HTERT RPE-1 (cell line): Measurements from ENCODE around the gene EGFR.

ENCODE experiments used
- in situ Hi-C: fragments of 300-500 bp; cut with MboI; formaldehyde crosslinking; loops from 4 replicates; pipeline ENCODE4 v1.14.3; 2020; ENCODE audit warnings: low sequenced_read_pairs

EGFR gene

DNA sequence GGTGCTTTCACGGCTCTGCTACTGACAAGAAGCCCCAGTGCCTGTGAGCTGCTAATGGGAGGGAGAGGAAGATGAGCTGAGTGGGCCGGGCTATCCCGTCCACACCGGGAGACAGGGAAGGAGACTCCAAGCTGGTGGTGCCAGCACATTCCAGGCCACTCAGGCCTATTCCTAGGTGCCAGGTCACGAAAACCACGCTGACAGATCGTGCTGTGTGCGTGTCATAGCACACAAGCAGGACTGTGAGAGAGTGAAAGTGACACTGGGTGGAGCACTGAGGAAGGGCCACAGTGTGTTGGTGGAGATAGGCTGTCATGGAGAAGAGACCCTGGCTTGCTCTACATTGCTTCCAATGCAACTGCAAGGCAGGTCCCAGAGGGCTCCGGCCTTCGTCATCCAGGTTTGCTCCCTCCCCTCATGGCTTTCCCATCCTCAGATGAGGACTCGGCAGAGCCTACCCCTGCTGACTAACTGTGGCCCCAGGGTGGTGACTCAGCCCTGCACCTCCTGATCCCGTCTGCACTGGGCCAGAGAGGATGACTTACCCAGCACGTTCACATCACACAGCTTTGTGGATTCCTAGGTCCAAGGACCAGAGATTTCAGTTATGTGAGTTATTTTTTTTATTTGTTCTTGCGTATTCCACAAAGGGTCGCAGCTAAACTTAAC, 167.3 kb downstream of the EGFR start:
- in situ Hi-C loops = no loop called here

- in situ Hi-C loops = no loop called here
Measured at GRCh38 chr7:55187701-55188491, 169.1 kb downstream of the EGFR start.

- in situ Hi-C loops = no loop called here
Measured at GRCh38 chr7:55188590-55189138, 169.8 kb downstream of the EGFR start.

GRCh38 chr7:55189146-55189766, 170.4 kb downstream of the EGFR start:
- in situ Hi-C loops = no loop called here

GRCh38 chr7:55189878-55190436, 171.1 kb downstream of the EGFR start:
- in situ Hi-C loops = no loop called here

- in situ Hi-C loops = no loop called here
Measured at GRCh38 chr7:55190511-55191160, 171.8 kb downstream of the EGFR start.

DNA sequence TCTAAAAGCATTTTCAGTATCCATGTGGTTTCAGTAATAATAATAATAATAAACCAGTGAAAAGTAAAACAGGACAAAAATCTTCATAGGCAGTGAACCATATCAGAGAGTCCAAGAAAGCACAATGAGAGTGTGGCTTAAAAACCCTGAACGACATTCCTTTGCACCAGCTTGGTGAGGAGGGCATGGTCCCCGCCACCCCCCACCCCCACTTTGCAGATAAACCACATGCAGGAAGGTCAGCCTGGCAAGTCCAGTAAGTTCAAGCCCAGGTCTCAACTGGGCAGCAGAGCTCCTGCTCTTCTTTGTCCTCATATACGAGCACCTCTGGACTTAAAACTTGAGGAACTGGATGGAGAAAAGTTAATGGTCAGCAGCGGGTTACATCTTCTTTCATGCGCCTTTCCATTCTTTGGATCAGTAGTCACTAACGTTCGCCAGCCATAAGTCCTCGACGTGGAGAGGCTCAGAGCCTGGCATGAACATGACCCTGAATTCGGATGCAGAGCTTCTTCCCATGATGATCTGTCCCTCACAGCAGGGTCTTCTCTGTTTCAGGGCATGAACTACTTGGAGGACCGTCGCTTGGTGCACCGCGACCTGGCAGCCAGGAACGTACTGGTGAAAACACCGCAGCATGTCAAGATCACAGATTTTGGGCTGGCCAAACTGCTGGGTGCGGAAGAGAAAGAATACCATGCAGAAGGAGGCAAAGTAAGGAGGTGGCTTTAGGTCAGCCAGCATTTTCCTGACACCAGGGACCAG, 172.5 kb downstream of the EGFR start:
- in situ Hi-C loops = no loop called here

DNA sequence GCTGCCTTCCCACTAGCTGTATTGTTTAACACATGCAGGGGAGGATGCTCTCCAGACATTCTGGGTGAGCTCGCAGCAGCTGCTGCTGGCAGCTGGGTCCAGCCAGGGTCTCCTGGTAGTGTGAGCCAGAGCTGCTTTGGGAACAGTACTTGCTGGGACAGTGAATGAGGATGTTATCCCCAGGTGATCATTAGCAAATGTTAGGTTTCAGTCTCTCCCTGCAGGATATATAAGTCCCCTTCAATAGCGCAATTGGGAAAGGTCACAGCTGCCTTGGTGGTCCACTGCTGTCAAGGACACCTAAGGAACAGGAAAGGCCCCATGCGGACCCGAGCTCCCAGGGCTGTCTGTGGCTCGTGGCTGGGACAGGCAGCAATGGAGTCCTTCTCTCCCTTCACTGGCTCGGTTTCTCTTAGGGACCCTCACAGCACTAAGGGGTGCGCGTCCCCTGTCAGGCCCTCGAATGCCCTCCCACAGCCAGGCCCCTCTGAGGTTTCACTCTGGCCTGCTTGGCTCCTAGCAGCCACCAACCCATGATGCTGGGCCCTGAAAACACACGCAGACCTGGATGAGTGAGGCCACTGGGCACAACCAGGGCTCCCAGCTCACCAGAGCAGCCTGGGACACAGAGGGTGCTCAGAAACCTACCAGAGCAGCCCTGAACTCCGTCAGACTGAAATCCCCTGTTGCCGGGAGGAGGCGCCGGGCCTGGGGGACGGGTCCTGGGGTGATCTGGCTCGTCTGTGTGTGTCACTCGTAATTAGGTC, 173.3 kb downstream of the EGFR start:
- in situ Hi-C loops = no loop called here

GRCh38 chr7:55192723-55193122, 173.9 kb downstream of the EGFR start:
- in situ Hi-C loops = no loop called here

GRCh38 chr7:55193245-55193644, 174.4 kb downstream of the EGFR start:
- in situ Hi-C loops = no loop called here

GRCh38 chr7:55194522-55194921, 175.7 kb downstream of the EGFR start:
- in situ Hi-C loops = no loop called here

DNA sequence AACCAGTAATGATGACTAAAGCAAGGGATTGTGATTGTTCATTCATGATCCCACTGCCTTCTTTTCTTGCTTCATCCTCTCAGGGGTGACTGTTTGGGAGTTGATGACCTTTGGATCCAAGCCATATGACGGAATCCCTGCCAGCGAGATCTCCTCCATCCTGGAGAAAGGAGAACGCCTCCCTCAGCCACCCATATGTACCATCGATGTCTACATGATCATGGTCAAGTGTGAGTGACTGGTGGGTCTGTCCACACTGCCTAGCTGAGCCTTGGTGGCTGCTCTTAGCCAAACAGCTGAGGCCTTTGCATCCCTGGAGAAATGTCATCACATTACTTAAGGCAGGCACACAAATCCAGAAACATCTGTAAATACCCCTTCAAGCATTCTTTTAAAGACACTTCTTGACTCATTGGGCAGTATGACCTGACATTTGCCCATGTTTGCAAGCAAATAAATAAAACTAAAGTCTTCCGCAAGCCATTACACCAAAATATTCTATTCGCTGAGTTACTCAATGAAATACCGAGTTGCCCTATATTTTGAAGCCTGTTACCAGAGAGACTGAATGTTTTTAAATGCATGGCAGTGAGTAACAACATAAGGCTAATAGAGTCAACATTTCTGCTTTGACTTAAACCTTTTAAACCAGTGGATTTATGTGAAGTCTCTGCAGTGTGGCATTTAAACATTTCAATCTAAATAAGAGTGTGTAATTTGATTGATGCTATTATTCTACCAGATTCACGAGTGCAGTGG, 180.0 kb downstream of the EGFR start:
- in situ Hi-C loops = no loop called here

- in situ Hi-C loops = no loop called here
Measured at GRCh38 chr7:55199418-55199817, 180.6 kb downstream of the EGFR start.

- in situ Hi-C loops = no loop called here
Measured at GRCh38 chr7:55200441-55200840, 181.6 kb downstream of the EGFR start.

GRCh38 chr7:55202150-55202913, 183.5 kb downstream of the EGFR start:
- in situ Hi-C loops = no loop called here

DNA sequence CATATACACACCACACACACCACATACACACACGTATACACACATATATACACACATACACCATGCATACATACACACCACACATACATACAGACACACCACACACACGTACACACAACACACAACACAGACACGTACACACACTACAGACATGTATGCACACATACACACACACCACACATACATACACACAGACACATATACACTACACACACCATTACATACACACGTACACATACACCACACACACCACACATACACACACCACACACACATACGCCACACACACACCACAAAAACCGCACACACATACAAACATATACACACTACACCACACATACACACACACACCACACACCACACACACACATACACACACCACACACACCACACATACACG, 184.5 kb downstream of the EGFR start:
- in situ Hi-C loops = no loop called here

DNA sequence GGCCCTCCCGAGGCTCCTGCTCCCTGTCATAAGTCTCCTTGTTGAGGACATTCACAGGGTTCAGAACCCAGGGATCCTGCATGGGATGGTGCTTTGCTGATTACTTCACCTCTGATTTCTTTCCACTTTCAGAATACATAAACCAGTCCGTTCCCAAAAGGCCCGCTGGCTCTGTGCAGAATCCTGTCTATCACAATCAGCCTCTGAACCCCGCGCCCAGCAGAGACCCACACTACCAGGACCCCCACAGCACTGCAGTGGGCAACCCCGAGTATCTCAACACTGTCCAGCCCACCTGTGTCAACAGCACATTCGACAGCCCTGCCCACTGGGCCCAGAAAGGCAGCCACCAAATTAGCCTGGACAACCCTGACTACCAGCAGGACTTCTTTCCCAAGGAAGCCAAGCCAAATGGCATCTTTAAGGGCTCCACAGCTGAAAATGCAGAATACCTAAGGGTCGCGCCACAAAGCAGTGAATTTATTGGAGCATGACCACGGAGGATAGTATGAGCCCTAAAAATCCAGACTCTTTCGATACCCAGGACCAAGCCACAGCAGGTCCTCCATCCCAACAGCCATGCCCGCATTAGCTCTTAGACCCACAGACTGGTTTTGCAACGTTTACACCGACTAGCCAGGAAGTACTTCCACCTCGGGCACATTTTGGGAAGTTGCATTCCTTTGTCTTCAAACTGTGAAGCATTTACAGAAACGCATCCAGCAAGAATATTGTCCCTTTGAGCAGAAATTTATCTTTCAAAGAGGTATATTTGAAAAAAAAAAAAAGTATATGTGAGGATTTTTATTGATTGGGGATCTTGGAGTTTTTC, 186.5 kb downstream of the EGFR start:
- in situ Hi-C loops = no loop called here
